MM.1S (cell line): Measurements from ENCODE around the gene PITPNM1.

ENCODE experiments used
- DNase-seq: peaks from one replicate; pipeline ENCODE4 v3.0.0-alpha.2; 2015
- H2AFZ ChIP-seq: fragments of 300-600 bp; sonication (generic); 2 replicates; pipeline ENCODE4 v1.6.0; 2016; ENCODE audit warnings: antibody characterized with exemption, low read length
- H3F3A ChIP-seq: fragments of 300-600 bp; sonication (generic); 2 replicates; pipeline ENCODE4 v1.6.1; 2016; ENCODE audit warnings: mild to moderate bottlenecking, antibody characterized with exemption, low read length, moderate library complexity, mixed read lengths; ENCODE audit not compliant: insufficient read depth
- H3K27ac ChIP-seq: fragments of 300-600 bp; sonication (generic); 2 replicates; pipeline ENCODE4 v1.5.1; 2016; ENCODE audit warnings: mild to moderate bottlenecking, low read length
- H3K27me3 ChIP-seq: fragments of 300-600 bp; sonication (generic); replicated peaks from 2 replicates; pipeline ENCODE4 v1.6.0; 2016; ENCODE audit warnings: low read length; ENCODE audit not compliant: insufficient read depth
- H3K36me3 ChIP-seq: fragments of 300-600 bp; sonication (generic); replicated peaks from 2 replicates; pipeline ENCODE4 v1.6.1; 2016; ENCODE audit warnings: mild to moderate bottlenecking, low read length, mixed read lengths; ENCODE audit not compliant: insufficient read depth
- H3K4me1 ChIP-seq: fragments of 300-600 bp; sonication (generic); 2 replicates; pipeline ENCODE4 v1.6.1; 2016; ENCODE audit warnings: low read length, mixed read lengths
- H3K4me2 ChIP-seq: fragments of 300-600 bp; sonication (generic); 2 replicates; pipeline ENCODE4 v1.6.0; 2016; ENCODE audit warnings: low read depth, low read length
- H3K4me3 ChIP-seq: fragments of 300-600 bp; sonication (generic); 2 replicates; pipeline ENCODE4 v1.5.1; 2016; ENCODE audit warnings: low read length, mixed read lengths
- H3K79me2 ChIP-seq: fragments of 300-600 bp; sonication (generic); 2 replicates; pipeline ENCODE4 v1.6.1; 2016; ENCODE audit warnings: mixed run types, low read length, mixed read lengths
- H3K9ac ChIP-seq: fragments of 300-600 bp; sonication (generic); 2 replicates; pipeline ENCODE4 v1.6.1; 2016; ENCODE audit warnings: low read length, mixed read lengths
- H3K9me2 ChIP-seq: fragments of 300-600 bp; sonication (generic); replicated peaks from 2 replicates; pipeline ENCODE4 v1.6.1; 2016; ENCODE audit warnings: mild to moderate bottlenecking, low read length, mixed read lengths; ENCODE audit not compliant: insufficient read depth
- H3K9me3 ChIP-seq: fragments of 300-600 bp; sonication (generic); replicated peaks from 2 replicates; pipeline ENCODE4 v1.6.1; 2016; ENCODE audit warnings: mild to moderate bottlenecking, low read length, mixed read lengths; ENCODE audit not compliant: insufficient read depth
- H4K20me1 ChIP-seq: fragments of 300-600 bp; sonication (generic); 2 replicates; pipeline ENCODE4 v1.6.1; 2016; ENCODE audit warnings: mild to moderate bottlenecking, low read length, moderate library complexity, mixed read lengths; ENCODE audit not compliant: insufficient read depth
- EZH2 ChIP-seq: fragments of 300-600 bp; sonication (generic); optimal IDR thresholded peaks from 2 replicates; pipeline ENCODE3; 2017; ENCODE audit warnings: low read depth, mild to moderate bottlenecking, antibody characterized with exemption, low read length, mixed read lengths
- EZH2phosphoT487 ChIP-seq: fragments of 300-600 bp; sonication (generic); IDR thresholded peaks from 2 replicates; pipeline ENCODE4 v1.6.1; 2018; ENCODE audit warnings: antibody characterized with exemption, low read length
- TF ChIP-seq, protein P1 (sequence below): fragments of 300-600 bp; sonication (generic); IDR thresholded peaks from 2 replicates; pipeline ENCODE4 v1.5.1; 2016; ENCODE audit warnings: antibody characterized with exemption, low read length, mixed read lengths

Gene PITPNM1

DNA sequence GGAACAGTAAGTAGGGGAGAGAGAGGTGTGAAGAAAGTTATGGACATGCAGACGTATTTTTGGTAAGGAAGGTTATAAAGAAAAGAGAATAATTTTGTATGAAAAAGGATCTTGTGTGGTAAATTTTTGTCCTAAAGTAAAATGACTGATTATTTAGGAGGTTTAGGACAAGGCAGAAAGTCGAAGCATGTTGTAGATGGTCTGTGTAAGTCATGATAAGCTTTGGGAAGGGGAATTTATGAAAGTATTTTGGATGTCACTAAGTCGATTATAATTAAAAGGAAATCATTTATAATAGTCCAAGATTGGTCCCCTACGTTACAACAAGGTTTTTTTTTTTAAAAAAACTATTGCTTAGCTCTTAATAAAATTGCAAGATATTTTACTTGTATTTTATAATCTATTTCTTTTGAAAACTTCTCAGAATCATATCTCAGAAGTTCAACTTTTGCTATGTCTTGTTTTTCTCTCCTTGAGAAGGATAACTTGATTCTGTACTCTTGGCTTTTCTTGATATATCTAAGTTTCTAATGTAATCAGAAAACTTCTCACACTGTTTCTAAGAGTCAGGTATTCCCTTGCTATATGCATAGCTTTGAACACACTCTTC is 29.0 kb upstream of the PITPNM1 start:
- Histone ChIP-seq H3K79me2 (no peaks in the 10 kb centered on the region), H3K27ac (no peak overlapping the region), H3K4me2 (no peak overlapping the region), H4K20me1 (no peaks in the 10 kb centered on the region), H3K27me3 (peaks cover 28% of the 10 kb centered on the region), H3K9me2 (no peaks in the 10 kb centered on the region), H3K4me1 (no peaks in the 10 kb centered on the region), H3K36me3 (no peaks in the 10 kb centered on the region), H3K4me3 (no peak overlapping the region), H3K9me3 (no peaks in the 10 kb centered on the region), H3F3A (no peaks in the 10 kb centered on the region), H2AFZ (no peak overlapping the region), H3K9ac (no peak overlapping the region)
- TF ChIP-seq EZH2 (no peak), EZH2phosphoT487 (no peak)
- TF ChIP-seq, protein P1, sequence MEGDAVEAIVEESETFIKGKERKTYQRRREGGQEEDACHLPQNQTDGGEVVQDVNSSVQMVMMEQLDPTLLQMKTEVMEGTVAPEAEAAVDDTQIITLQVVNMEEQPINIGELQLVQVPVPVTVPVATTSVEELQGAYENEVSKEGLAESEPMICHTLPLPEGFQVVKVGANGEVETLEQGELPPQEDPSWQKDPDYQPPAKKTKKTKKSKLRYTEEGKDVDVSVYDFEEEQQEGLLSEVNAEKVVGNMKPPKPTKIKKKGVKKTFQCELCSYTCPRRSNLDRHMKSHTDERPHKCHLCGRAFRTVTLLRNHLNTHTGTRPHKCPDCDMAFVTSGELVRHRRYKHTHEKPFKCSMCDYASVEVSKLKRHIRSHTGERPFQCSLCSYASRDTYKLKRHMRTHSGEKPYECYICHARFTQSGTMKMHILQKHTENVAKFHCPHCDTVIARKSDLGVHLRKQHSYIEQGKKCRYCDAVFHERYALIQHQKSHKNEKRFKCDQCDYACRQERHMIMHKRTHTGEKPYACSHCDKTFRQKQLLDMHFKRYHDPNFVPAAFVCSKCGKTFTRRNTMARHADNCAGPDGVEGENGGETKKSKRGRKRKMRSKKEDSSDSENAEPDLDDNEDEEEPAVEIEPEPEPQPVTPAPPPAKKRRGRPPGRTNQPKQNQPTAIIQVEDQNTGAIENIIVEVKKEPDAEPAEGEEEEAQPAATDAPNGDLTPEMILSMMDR = no peak
- DNase-seq = no peak

DNA sequence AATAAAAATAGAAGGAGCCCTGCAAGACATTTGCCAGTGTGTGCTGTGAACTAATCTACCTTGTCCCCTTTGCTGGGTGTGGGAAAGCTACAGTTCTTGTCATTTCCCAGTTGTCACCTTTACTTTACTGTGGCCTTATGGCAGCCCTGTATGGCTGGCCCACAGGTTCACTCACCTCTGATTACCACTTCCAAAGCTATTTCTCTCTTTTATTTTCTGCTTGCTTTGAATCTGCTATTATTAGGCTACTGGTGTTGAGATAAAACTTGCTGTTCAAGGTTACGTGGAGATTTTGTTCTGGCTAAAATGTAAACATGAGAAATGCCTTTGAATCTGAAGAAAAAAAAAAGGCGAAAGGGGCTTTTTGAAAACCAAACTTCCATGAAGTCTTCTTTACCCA is 27.7 kb upstream of the PITPNM1 start:
- Histone ChIP-seq H3F3A (no peaks in the 10 kb centered on the region), H3K36me3 (no peaks in the 10 kb centered on the region), H3K4me3 (no peak overlapping the region), H3K4me1 (no peaks in the 10 kb centered on the region), H3K9me3 (no peaks in the 10 kb centered on the region), H3K27me3 (peaks cover 37% of the 10 kb centered on the region), H4K20me1 (no peaks in the 10 kb centered on the region), H3K4me2 (no peak overlapping the region), H3K9ac (no peak overlapping the region), H3K9me2 (no peaks in the 10 kb centered on the region), H2AFZ (no peak overlapping the region), H3K27ac (no peak overlapping the region), H3K79me2 (no peaks in the 10 kb centered on the region)
- no peak for TF ChIP-seq EZH2phosphoT487
- TF ChIP-seq EZH2 = no peak
- TF ChIP-seq, protein P1 = no peak
- no peak for DNase-seq

DNA sequence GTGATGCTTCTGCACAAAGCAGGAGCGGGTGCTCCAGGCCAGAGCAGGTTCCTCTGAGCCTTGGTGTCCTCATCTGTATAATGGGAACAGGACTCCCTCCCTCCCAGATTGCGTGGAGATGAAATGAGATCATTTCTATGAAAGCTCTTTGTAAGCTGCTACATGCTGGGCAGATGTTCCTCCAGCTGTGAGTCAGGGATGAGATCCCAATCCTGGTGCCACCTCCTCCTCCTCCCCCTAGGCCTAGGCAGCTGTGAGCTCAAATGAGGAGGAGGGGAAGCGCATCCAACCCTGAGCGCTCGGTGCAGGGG is 25.1 kb upstream of the PITPNM1 start:
- H2AFZ ChIP-seq = no peak overlapping the region
- no peaks in the 10 kb centered on the region for H3K9me3 ChIP-seq
- H4K20me1 ChIP-seq = no peaks in the 10 kb centered on the region
- no peaks in the 10 kb centered on the region for H3K79me2 ChIP-seq
- no peak overlapping the region for H3K9ac ChIP-seq
- H3K27me3 ChIP-seq = peaks cover 61% of the 10 kb centered on the region
- TF ChIP-seq EZH2 (no peak), EZH2phosphoT487 (no peak)
- TF ChIP-seq, protein P1 = no peak
- no peak overlapping the region for H3K4me3 ChIP-seq
- H3K9me2 ChIP-seq = no peaks in the 10 kb centered on the region
- H3K4me2 ChIP-seq = no peak overlapping the region
- no peak overlapping the region for H3K27ac ChIP-seq
- no peaks in the 10 kb centered on the region for H3K4me1 ChIP-seq
- DNase-seq = no peak
- no peaks in the 10 kb centered on the region for H3K36me3 ChIP-seq
- H3F3A ChIP-seq = no peaks in the 10 kb centered on the region
